Spleen (tissue), 11 donors: ENCODE data around the gene RSPO3. TPM values are rescaled to one million over a fixed set of nuclear protein-coding genes. Genes with fewer than 3 reads are reported as not detected.

Experiments used
- DNase-seq: peaks from one replicate; pipeline ENCODE4 v3.0.0-alpha.2; 2020
- H3K27ac ChIP-seq, 8 donors: fragments of 200-600 bp; sonication (generic) in 7 of 8; 1 replicate in 4 of 8; 2 replicates in 4 of 8; pipeline versions ENCODE4 v1.5.0 to v1.8.0; 2016 to 2021; ENCODE audit warnings: inconsistent platforms in 4 of 8, mild to moderate bottlenecking in 4 of 8, moderate library complexity in 1 of 8
- H3K27me3 ChIP-seq, 7 donors: fragments of 200-600 bp; sonication (generic) in 6 of 7; replicated peaks in 1 of 7; 1 replicate in 4 of 7; 2 replicates in 3 of 7; pipeline versions ENCODE4 v1.5.0 to v1.8.0; 2016 to 2021; ENCODE audit warnings: inconsistent platforms in 3 of 7, mild to moderate bottlenecking in 1 of 7
- H3K36me3 ChIP-seq, 6 donors: fragments of 200-600 bp; sonication (generic) in 5 of 6; 1 replicate in 4 of 6; 2 replicates in 2 of 6; pipeline versions ENCODE4 v1.5.0 to v1.8.0; 2016 to 2021; ENCODE audit warnings: inconsistent platforms in 2 of 6
- H3K4me1 ChIP-seq, 6 donors: fragments of 200-600 bp; sonication (generic) in 5 of 6; 1 replicate in 3 of 6; 2 replicates in 3 of 6; pipeline versions ENCODE4 v1.5.0 to v1.8.0; 2016 to 2021; ENCODE audit warnings: inconsistent platforms in 3 of 6
- H3K4me3 ChIP-seq, 8 donors: fragments of 200-600 bp; sonication (generic) in 7 of 8; 1 replicate in 4 of 8; 2 replicates in 4 of 8; pipeline versions ENCODE4 v1.5.0 to v1.8.0; 2016 to 2021; ENCODE audit warnings: inconsistent platforms in 4 of 8, mild to moderate bottlenecking in 4 of 8, moderate library complexity in 2 of 8
- H3K9me3 ChIP-seq, 8 donors: fragments of 200-600 bp; sonication (generic) in 7 of 8; 1 replicate in 4 of 8; 2 replicates in 4 of 8; pipeline versions ENCODE4 v1.5.0 to v1.8.0; 2016 to 2021; ENCODE audit warnings: inconsistent platforms in 4 of 8
- CTCF ChIP-seq, 11 experiments: fragments of 200-600 bp in 7 of 11; fragments of 450-650 bp in 4 of 11; sonication (generic) in 4 of 11; IDR thresholded peaks in 8 of 11; conservative IDR thresholded peaks in 3 of 11; 1 replicate in 7 of 11; 2 replicates in 4 of 11; pipeline versions ENCODE4 v1.4.0 to v1.8.0; 2016 to 2021; ENCODE audit warnings: antibody characterized with exemption in 11 of 11, inconsistent platforms in 4 of 11, mild to moderate bottlenecking in 1 of 11
- POLR2A ChIP-seq, 3 donors: fragments of 450-650 bp; IDR thresholded peaks; one replicate each; pipeline ENCODE4 v1.5.1; 2017; ENCODE audit warnings: antibody characterized with exemption in 3 of 3, mild to moderate bottlenecking in 1 of 3
- POLR2AphosphoS5 ChIP-seq, 3 donors: sonication (generic); formaldehyde crosslinking; IDR thresholded peaks; one replicate each; pipeline ENCODE4 v1.5.1; 2017; ENCODE audit warnings: antibody characterized with exemption in 3 of 3
- WGBS, 5 donors: extraction: QIAGEN DNeasy Blood & Tissue Kit in 3 of 5; methylation state at CpG; one replicate each; pipeline versions ENCODE4 v1.1.5 to v1.1.7; 2013 to 2018; 5-methylcytosine and 5-hydroxymethylcytosine counted together
- intact Hi-C: fragments of 100-400 bp; cut with DNase I; formaldehyde crosslinking; loops from one replicate; pipeline ENCODE4 v1.15.0; 2023; ENCODE audit warnings: low total_unique reads
- polyA plus RNA-seq, 3 donors: library from polyadenylated mRNA; stranded (reverse); fragments of 200-250 nt; gene quantifications; one replicate each; pipeline ENCODE4 v1.2.1, GENCODE V29; 2013
- total RNA-seq, 7 donors: library from RNA; depleted of rRNA in 3 of 7; stranded (reverse); fragments of >200 nt in 3 of 7; fragmentation: NEBNext Ultra II Directional in 4 of 7; extraction: Animal tissue kit (Norgen Biotek cat#: 25700) in 4 of 7; gene quantifications; one replicate each; pipeline versions ENCODE4 v1.1.0 to v1.2.1, GENCODE V29; 2016 to 2021
- donor health status: healthy with polysubstance abuse.
- donor health status: DM: no; HTN: no; CAD: no; lungs with moderate emphysema.
- donor health status: DM: no; HTN: no; CAD: no.
- donor health status: Bipolar disorder and iron deficiency.
- donor health status: healthy.
- donor health status: DM: no; HTN: no; CAD: no.
- donor health status: DM: yes; HTN: yes; CAD: no.

The RSPO3 gene
- total and polyA plus RNA-seq, 10 donors, result 0.65 to 8.2 (median 1.5) TPM; not detected in 1

DNA sequence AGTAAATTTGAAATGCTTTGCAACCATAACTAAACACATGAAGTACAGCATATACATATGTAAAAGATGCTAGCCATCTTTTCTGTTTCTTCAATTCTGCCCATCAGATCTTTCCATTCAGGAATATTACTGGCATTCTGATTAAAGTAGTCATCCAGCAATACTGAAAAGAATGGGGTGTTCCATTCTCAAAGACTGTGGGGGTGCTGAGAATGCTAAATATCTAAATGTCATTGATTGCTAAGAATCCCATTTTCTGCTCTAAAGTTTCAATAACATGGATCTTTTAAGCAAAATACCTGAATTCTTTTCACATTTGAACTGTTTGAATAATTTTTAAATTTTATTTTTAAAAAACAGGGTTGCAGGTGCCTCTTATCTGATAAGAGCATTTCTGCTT lies 6.2 kb downstream of the RSPO3 start:
- DNase-seq, result no peak
- no peak overlapping the region for H3K27ac ChIP-seq
- TF ChIP-seq CTCF (IDR thresholded peaks at IDR 0.05 in 8 of 11, conservative IDR thresholded peaks at IDR 0.05 in 3 of 11) (no peak), POLR2AphosphoS5 (IDR thresholded peaks at IDR 0.05) (no peak), POLR2A (IDR thresholded peaks at IDR 0.05) (no peak)
- intact Hi-C loops, result no loop called here
- peaks cover 4 to 66% (median 19%) of the 10 kb centered on the region in 7 donors for H3K27me3 ChIP-seq
- no peaks in the 10 kb centered on the region for H3K9me3 ChIP-seq
- no peaks in the 10 kb centered on the region for H3K36me3 ChIP-seq
- H3K4me3 ChIP-seq, result no peak overlapping the region
- peaks cover 10 to 20% (median 17%) of the 10 kb centered on the region in 6 donors for H3K4me1 ChIP-seq

GRCh38 chr6:127128066-127128465 lies 9.6 kb downstream of the RSPO3 start:
- no peak overlapping the region for H3K27ac ChIP-seq
- H3K36me3 ChIP-seq, result no peaks in the 10 kb centered on the region
- H3K9me3 ChIP-seq, result no peaks in the 10 kb centered on the region
- H3K4me1 ChIP-seq, result no peaks in the 10 kb centered on the region
- peaks cover 0 to 32% (median 0%) of the 10 kb centered on the region in 7 donors for H3K27me3 ChIP-seq
- no peak overlapping the region for H3K4me3 ChIP-seq
- TF ChIP-seq CTCF (IDR thresholded peaks at IDR 0.05 in 8 of 11, conservative IDR thresholded peaks at IDR 0.05 in 3 of 11) (no peak), POLR2A (IDR thresholded peaks at IDR 0.05) (no peak), POLR2AphosphoS5 (IDR thresholded peaks at IDR 0.05) (no peak)
- no peak for DNase-seq
- 56 to 86% (median 68%) methylated on average over 1 of the region's 1 CpG for WGBS, 5 donors
- intact Hi-C loops, result no loop called here

- WGBS, 5 donors, result 73 to 83% (median 75%) methylated on average over 4 of the region's 4 CpGs
- intact Hi-C loops, result no loop called here
- peaks cover 0 to 20% (median 0%) of the 10 kb centered on the region in 7 donors for H3K27me3 ChIP-seq
- H3K27ac ChIP-seq, result no peak overlapping the region
- no peak for TF ChIP-seq CTCF (IDR thresholded peaks at IDR 0.05 in 8 of 11, conservative IDR thresholded peaks at IDR 0.05 in 3 of 11)
- TF ChIP-seq POLR2AphosphoS5 (IDR thresholded peaks at IDR 0.05), result no peak
- no peak for TF ChIP-seq POLR2A (IDR thresholded peaks at IDR 0.05)
- H3K36me3 ChIP-seq, result no peaks in the 10 kb centered on the region
- no peak overlapping the region for H3K4me3 ChIP-seq
- H3K4me1 ChIP-seq, result no peaks in the 10 kb centered on the region
- H3K9me3 ChIP-seq, result no peaks in the 10 kb centered on the region
- DNase-seq, result no peak
Measured at GRCh38 chr6:127129251-127129650, 10.8 kb downstream of the RSPO3 start.

- Histone ChIP-seq H3K27me3 (peaks cover 0 to 13% (median 0%) of the 10 kb centered on the region in 7 donors), H3K4me3 (no peak overlapping the region), H3K36me3 (no peaks in the 10 kb centered on the region), H3K27ac (no peak overlapping the region), H3K4me1 (no peaks in the 10 kb centered on the region), H3K9me3 (no peaks in the 10 kb centered on the region)
- 51 to 73% (median 64%) methylated on average over 3 of the region's 3 CpGs for WGBS, 5 donors
- intact Hi-C loops, result no loop called here
- no peak for DNase-seq
- TF ChIP-seq CTCF (IDR thresholded peaks at IDR 0.05 in 8 of 11, conservative IDR thresholded peaks at IDR 0.05 in 3 of 11) (no peak), POLR2A (IDR thresholded peaks at IDR 0.05) (no peak), POLR2AphosphoS5 (IDR thresholded peaks at IDR 0.05) (no peak)
Measured at GRCh38 chr6:127131275-127131674, 12.8 kb downstream of the RSPO3 start.
